Measurements from ENCODE around the gene DPYSL5.

The DPYSL5 gene

GRCh38 chr2:26954135-26954534 lies 106.2 kb downstream of the DPYSL5 start:
- DNase-seq (ENCODE audit: extremely low read depth, insufficient read length): no peak
- Histone ChIP-seq H3K36me3 (ENCODE audit: control insufficient read depth, insufficient read depth, low read length) (no peaks in the 10 kb centered on the region), H3K27me3 (replicated peaks; ENCODE audit: control insufficient read depth, insufficient read depth, low read length) (no peaks in the 10 kb centered on the region; the same call in 1 of the 2 replicates), H3K4me3 (replicated peaks; ENCODE audit: low read depth, low read length) (no peak overlapping the region)
- no peak for TF ChIP-seq CTCF (IDR thresholded peaks at IDR 0.05; ENCODE audit: insufficient read depth, low read length, poor library complexity, severe bottlenecking)

GRCh38 chr2:26957041-26957440 lies 109.1 kb downstream of the DPYSL5 start:
- no peak for DNase-seq (ENCODE audit: extremely low read depth, insufficient read length)
- peaks cover 2% of the 10 kb centered on the region for H3K27me3 ChIP-seq (replicated peaks; ENCODE audit: control insufficient read depth, insufficient read depth, low read length)
- no peaks in the 10 kb centered on the region for H3K36me3 ChIP-seq (ENCODE audit: control insufficient read depth, insufficient read depth, low read length)
- TF ChIP-seq CTCF (IDR thresholded peaks at IDR 0.05; ENCODE audit: insufficient read depth, low read length, poor library complexity, severe bottlenecking): no peak
- no peak overlapping the region for H3K4me3 ChIP-seq (replicated peaks; ENCODE audit: low read depth, low read length)

- no peak overlapping the region for H3K4me3 ChIP-seq (replicated peaks; ENCODE audit: low read depth, low read length)
- no peaks in the 10 kb centered on the region for H3K36me3 ChIP-seq (ENCODE audit: control insufficient read depth, insufficient read depth, low read length)
- no peak for TF ChIP-seq CTCF (IDR thresholded peaks at IDR 0.05; ENCODE audit: insufficient read depth, low read length, poor library complexity, severe bottlenecking)
- peaks cover 2% of the 10 kb centered on the region for H3K27me3 ChIP-seq (replicated peaks; ENCODE audit: control insufficient read depth, insufficient read depth, low read length)
- DNase-seq (ENCODE audit: extremely low read depth, insufficient read length): no peak
Observed at GRCh38 chr2:26957534-26957933, 109.6 kb downstream of the DPYSL5 start.

GRCh38 chr2:26959331-26959730 lies 111.4 kb downstream of the DPYSL5 start:
- TF ChIP-seq CTCF (IDR thresholded peaks at IDR 0.05; ENCODE audit: insufficient read depth, low read length, poor library complexity, severe bottlenecking): no peak
- Histone ChIP-seq H3K36me3 (ENCODE audit: control insufficient read depth, insufficient read depth, low read length) (no peaks in the 10 kb centered on the region), H3K4me3 (replicated peaks; ENCODE audit: low read depth, low read length) (no peak overlapping the region), H3K27me3 (replicated peaks; ENCODE audit: control insufficient read depth, insufficient read depth, low read length) (peaks cover 2% of the 10 kb centered on the region; the same call in 1 of the 2 replicates)
- DNase-seq (ENCODE audit: extremely low read depth, insufficient read length): no peak

- Histone ChIP-seq H3K4me3 (replicated peaks; ENCODE audit: low read depth, low read length) (no peak overlapping the region), H3K27me3 (replicated peaks; ENCODE audit: control insufficient read depth, insufficient read depth, low read length) (peaks cover 2% of the 10 kb centered on the region), H3K36me3 (ENCODE audit: control insufficient read depth, insufficient read depth, low read length) (no peaks in the 10 kb centered on the region)
- TF ChIP-seq CTCF (IDR thresholded peaks at IDR 0.05; ENCODE audit: insufficient read depth, low read length, poor library complexity, severe bottlenecking): no peak
- DNase-seq (ENCODE audit: extremely low read depth, insufficient read length): no peak
Observed at GRCh38 chr2:26964446-26965130, 116.7 kb downstream of the DPYSL5 start.

- Histone ChIP-seq H3K27me3 (replicated peaks; ENCODE audit: control insufficient read depth, insufficient read depth, low read length) (no peaks in the 10 kb centered on the region; the same call in 1 of the 2 replicates), H3K36me3 (ENCODE audit: control insufficient read depth, insufficient read depth, low read length) (no peaks in the 10 kb centered on the region), H3K4me3 (replicated peaks; ENCODE audit: low read depth, low read length) (no peak overlapping the region)
- DNase-seq (ENCODE audit: extremely low read depth, insufficient read length): no peak
- no peak for TF ChIP-seq CTCF (IDR thresholded peaks at IDR 0.05; ENCODE audit: insufficient read depth, low read length, poor library complexity, severe bottlenecking)
Observed at GRCh38 chr2:26968001-26968400, 120.1 kb downstream of the DPYSL5 start.
